Measurements from ENCODE around the gene NLK. TPM values are rescaled to one million over a fixed set of nuclear protein-coding genes. Genes with fewer than 3 reads are reported as not detected.

NLK gene
- total and polyA plus RNA-seq, 10 of the 15 experiments (the other 5 are each of a cell fraction or from before 2014, with no cell fraction given) = 5.0 to 22.9 (median 15.0) TPM

- FAIRE-seq = no peak
- TF ChIP-seq NR2F1 (conservative IDR thresholded peaks at IDR 0.05) (no peak), KDM1A (IDR thresholded peaks at IDR 0.05; ENCODE audit: borderline replicate concordance) (no peak), ASH2L (IDR thresholded peaks at IDR 0.05; ENCODE audit: borderline replicate concordance, low read depth) (no peak), ZNF274 (IDR thresholded peaks at IDR 0.05; ENCODE audit: insufficient read depth, insufficient read length) (no peak), ZNF24 (IDR thresholded peaks at IDR 0.05) (no peak), ATF7 (IDR thresholded peaks at IDR 0.05; ENCODE audit: low read depth) (no peak)
- TF ChIP-seq, protein P1, sequence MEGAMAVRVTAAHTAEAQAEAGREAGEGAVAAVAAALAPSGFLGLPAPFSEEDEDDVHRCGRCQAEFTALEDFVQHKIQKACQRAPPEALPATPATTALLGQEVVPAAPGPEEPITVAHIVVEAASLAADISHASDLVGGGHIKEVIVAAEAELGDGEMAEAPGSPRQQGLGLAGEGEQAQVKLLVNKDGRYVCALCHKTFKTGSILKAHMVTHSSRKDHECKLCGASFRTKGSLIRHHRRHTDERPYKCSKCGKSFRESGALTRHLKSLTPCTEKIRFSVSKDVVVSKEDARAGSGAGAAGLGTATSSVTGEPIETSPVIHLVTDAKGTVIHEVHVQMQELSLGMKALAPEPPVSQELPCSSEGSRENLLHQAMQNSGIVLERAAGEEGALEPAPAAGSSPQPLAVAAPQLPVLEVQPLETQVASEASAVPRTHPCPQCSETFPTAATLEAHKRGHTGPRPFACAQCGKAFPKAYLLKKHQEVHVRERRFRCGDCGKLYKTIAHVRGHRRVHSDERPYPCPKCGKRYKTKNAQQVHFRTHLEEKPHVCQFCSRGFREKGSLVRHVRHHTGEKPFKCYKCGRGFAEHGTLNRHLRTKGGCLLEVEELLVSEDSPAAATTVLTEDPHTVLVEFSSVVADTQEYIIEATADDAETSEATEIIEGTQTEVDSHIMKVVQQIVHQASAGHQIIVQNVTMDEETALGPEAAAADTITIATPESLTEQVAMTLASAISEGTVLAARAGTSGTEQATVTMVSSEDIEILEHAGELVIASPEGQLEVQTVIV (IDR thresholded peaks at IDR 0.05; ENCODE audit: borderline replicate concordance, partially characterized antibody) = no peak
- Histone ChIP-seq H3K27me3 (replicated peaks in 1 of 2; ENCODE audit: control insufficient read depth in 2 of 2, insufficient read depth in 2 of 2, low read length in 1 of 2) (peaks cover 1 to 2% of the 10 kb centered on the region in 2 experiments; a peak in 2 of 4 replicates), H3K36me3 (ENCODE audit: control insufficient read depth in 2 of 2, insufficient read depth in 2 of 2, low read length in 1 of 2) (no peaks in the 10 kb centered on the region), H3K4me3 (no peak overlapping the region), H3K4me1 (ENCODE audit: control insufficient read depth, insufficient read depth, low read length) (no peaks in the 10 kb centered on the region), H3K79me2 (ENCODE audit: control insufficient read depth, insufficient read depth, low read length) (no peaks in the 10 kb centered on the region), H3K9me3 (replicated peaks; ENCODE audit: control insufficient read depth, insufficient read depth, low read length) (no peaks in the 10 kb centered on the region), H3K9ac (ENCODE audit: control insufficient read depth, insufficient read depth, low read length) (no peak overlapping the region), H4K20me1 (ENCODE audit: control insufficient read depth, insufficient read depth) (no peaks in the 10 kb centered on the region), H2AFZ (ENCODE audit: control insufficient read depth, low read depth, low read length) (no peak overlapping the region), H3K27ac (ENCODE audit: control insufficient read depth, insufficient read depth) (no peak overlapping the region), H3K4me2 (ENCODE audit: control insufficient read depth, insufficient read depth) (no peak overlapping the region)
- intact Hi-C loops (cut with micrococcal nuclease; ENCODE audit: unreplicated experiment) (no loop called here), in situ Hi-C loops (cut with MboI) (no loop called here)
- DNase-seq (ENCODE audit: low read depth, low spot score) = no peak
- no peak for ATAC-seq
- CTCF ChIA-PET = no interaction called here
- RAD21 ChIA-PET (ENCODE audit: unreplicated experiment) = no interaction called here
- 0% methylated on average over 1 of the region's 1 CpG for WGBS (ENCODE audit: insufficient coverage, insufficient replicate concordance, low lambda C conversion rate, missing lambda C conversion rate)
- BruUV-seq (replicated peaks) = no TSS peak
- POLR2A ChIA-PET = no interaction called here
- SMC1A ChIA-PET (ENCODE audit: uncharacterized antibody, unreplicated experiment) = no interaction called here
Measured at GRCh38 chr17:27994586-27994985, 47.9 kb upstream of the NLK start.

Measured in GM12878 (cell line).